Coronary artery (tissue), 2 donors: ENCODE data around the gene MARF1.
"Not testable (repeated sequence)": the region's sequence is repeated elsewhere in the genome, so short reads cannot be mapped to it uniquely, and the experiment has no call there.

Experiments used
- DNase-seq: peaks from one replicate; pipeline ENCODE4 v3.0.0-alpha.2; 2017; ENCODE audit warnings: low spot score
- H3K27ac ChIP-seq, 2 donors: fragments of 200-600 bp; sonication (generic); one replicate each; pipeline ENCODE4 v1.5.1; 2016 to 2019
- H3K4me3 ChIP-seq: fragments of 200-600 bp; sonication (generic); 2 replicates; pipeline ENCODE4 v1.5.1; 2016; ENCODE audit warnings: mild to moderate bottlenecking, moderate library complexity
- TF ChIP-seq, protein P1 (sequence below): fragments of 200-600 bp; sonication (generic); IDR thresholded peaks from one replicate; pipeline ENCODE4 v1.5.1; 2019; ENCODE audit warnings: antibody characterized with exemption

MARF1 gene

DNA sequence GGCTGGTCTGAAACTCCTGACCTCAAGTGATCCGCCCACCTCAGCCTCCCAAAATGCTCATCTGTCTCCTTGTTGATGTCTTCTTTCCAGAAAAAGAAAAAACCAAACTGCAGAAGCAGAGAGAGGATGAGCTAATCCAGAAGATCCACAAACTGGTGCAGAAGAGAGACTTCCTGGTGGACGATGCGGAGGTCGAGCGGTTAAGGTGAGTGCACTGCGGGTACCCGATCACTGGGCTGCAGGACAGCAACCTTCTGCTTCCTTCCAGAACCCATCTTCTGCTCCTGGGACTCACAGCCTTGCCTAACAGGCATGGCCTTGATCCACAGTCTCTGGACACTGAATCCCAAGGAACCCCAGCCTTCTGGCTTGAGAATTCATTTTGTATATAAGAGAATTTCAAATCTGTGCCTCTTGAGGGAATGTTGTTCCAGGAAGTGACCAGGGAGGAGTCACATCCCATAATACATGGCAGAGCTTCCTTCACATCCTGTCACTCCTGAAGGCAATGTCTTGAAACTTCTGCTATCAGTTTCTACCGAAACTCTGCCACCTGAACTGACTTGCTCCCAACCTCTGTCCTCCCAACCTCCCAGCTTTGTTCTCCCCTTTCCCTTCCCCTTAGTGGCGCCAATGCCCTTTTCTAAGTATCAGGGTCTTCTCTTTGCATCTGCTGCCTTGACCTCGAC is 61.7 kb downstream of the MARF1 start:
- Histone ChIP-seq H3K4me3 (no peak overlapping the region), H3K27ac (no peak overlapping the region)
- DNase-seq, result no peak
- TF ChIP-seq, protein P1, sequence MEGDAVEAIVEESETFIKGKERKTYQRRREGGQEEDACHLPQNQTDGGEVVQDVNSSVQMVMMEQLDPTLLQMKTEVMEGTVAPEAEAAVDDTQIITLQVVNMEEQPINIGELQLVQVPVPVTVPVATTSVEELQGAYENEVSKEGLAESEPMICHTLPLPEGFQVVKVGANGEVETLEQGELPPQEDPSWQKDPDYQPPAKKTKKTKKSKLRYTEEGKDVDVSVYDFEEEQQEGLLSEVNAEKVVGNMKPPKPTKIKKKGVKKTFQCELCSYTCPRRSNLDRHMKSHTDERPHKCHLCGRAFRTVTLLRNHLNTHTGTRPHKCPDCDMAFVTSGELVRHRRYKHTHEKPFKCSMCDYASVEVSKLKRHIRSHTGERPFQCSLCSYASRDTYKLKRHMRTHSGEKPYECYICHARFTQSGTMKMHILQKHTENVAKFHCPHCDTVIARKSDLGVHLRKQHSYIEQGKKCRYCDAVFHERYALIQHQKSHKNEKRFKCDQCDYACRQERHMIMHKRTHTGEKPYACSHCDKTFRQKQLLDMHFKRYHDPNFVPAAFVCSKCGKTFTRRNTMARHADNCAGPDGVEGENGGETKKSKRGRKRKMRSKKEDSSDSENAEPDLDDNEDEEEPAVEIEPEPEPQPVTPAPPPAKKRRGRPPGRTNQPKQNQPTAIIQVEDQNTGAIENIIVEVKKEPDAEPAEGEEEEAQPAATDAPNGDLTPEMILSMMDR, result no peak

DNA sequence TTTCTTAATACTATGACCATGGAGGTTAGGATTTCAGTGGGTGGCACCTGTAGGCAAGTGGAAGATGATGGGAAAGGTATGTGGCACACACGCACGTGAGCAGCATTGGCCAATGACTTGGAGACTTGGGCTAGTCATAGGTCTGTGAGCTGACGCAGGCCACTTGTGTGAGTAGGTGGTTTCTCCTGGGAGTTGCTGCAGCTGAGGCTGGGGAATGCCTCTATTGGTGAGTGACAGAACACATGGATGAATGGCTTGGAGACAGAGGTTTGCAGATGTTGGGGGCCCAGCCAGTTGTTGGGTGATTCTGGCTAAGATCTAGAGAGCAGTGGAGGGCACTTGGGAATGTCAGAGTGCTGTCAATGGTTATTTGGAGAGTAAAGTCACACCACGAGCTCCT is 64.1 kb downstream of the MARF1 start:
- no peak overlapping the region for H3K4me3 ChIP-seq
- no peak overlapping the region for H3K27ac ChIP-seq
- TF ChIP-seq, protein P1, result no peak
- no peak for DNase-seq

DNA sequence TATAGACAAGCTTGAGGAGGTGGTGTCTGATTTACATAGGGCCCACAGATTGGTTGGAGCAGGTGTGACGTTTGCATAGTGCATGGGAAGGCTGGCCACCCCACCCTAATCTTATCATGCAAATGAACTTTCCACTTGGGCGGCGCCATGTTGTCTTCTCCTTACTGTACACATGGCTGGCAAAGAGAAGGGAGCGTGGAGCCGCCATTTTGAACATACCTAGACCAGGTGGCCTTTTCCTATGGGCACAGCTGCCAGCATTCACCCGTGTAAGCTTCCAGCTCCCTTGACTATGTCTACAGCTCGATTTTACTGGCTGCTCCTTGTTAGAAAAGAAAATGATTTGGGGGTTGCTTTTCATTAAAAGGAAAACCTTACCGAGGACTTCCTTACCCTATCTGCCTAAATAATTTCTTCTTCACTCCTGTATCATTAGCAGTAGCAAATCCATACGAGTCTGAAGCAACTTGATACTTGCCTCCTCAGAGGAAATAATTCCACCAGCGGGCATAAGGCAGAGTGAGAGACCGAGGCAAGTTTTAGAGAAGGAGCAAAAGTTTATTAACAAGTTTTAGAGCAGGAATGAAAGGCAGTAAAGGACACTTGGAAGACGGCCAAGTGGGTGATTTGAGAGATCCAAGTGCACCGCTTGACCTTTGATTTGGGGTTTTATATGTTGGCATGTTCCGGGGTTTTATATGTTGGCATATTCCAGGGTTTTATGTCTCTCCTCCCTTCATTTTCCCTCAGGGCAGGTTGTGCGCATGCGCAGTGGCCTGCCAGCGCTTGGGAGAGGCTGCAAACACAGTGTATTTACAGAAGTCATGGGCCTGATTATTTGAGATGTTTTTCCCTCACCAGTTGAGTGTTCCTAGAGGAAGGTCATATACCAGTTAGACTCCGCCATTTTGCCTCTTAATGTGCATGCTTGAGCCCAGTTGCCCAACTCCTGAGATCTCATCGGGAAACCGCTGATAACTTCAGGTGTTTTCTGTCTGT is 65.7 kb downstream of the MARF1 start:
- TF ChIP-seq, protein P1, result no peak
- Histone ChIP-seq H3K27ac (no peak overlapping the region), H3K4me3 (no peak overlapping the region)
- DNase-seq, result no peak

DNA sequence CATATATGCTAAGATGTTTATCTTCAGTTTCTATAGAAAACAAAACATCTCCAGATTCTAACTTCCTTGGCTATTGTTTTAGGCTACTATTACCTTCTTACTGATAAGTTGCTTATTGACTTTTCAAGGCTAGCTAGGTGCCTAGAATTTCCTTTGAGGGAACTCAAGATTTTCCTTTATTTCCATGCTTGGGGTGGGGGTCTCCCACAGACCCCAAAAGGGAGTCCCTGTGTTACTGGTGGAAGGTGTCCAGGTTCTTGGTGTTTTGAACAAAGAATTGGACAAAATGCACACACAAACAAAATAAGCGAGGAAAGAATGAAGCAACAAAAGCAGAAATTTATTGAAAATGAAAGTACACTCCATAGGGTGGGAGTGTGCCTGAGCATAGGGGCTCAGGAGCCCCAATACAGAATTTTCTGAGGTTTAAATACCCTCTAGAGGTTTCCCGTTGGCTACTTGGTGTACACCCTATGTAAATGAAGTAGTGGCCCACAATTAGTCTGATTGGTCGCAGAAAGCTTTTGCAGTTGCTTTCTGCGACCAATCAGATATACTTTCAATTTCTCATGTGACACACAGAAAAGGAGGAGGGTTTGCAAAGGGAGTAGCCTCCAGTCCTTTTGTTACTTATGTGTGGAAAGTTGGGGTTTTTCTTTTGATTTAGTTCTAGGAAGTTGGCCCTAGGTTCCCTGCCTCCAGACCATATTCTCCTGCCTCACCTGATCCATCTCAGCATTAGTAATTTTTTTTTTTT is 67.5 kb downstream of the MARF1 start:
- no peak for DNase-seq
- Histone ChIP-seq H3K27ac (no peak overlapping the region), H3K4me3 (no peak overlapping the region)
- TF ChIP-seq, protein P1, result no peak

DNA sequence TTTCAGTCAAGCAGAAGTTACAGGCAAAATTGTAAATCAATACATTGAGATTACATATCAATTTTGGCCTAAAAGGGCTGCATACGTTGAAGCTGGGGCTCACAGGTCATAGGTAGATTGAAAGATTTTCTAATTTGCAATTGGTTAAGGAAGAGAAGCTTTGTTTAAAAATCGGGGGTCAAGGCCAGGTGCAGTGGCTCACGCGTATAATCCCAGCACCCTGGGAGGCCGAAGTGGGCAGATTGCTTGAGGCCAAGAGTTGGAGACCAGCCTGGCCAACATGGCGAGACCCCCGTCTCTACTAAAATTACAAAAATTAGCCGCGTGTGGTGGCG is 68.4 kb downstream of the MARF1 start:
- TF ChIP-seq, protein P1, result no peak
- Histone ChIP-seq H3K4me3 (no peak overlapping the region), H3K27ac (no peak overlapping the region)
- DNase-seq, result no peak

DNA sequence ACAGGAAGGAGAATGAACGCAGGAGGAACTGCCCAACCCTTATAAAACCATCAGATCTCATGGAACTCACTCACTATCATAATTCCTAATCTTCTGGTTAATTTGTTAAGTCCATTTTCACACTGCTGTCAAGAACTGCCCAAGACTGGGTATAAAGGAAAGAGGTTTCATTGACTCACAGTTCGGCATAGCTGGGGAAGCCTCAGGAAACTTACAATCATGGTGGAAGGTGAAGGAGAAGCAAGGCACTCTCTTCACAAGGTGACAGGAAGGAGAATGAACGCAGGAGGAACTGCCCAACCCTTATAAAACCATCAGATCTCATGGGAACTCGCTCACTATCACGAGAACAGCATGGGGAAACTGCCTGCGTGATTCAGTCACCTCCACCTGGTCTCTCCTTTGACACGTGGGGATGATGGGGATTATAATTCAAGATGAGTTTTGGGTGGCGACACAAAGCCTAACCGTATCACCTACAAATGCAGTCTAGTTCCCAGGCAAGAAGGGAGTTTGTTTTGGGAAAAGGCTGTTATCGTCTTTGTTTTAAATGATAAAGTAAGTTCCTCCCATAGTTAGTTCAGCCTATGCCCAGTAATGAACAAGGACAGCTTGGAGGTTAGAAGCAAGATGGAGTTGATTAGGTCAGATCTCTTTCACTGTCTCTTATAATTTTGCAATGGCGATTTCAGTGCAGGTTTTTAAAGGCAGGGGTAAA is 68.9 kb downstream of the MARF1 start:
- H3K27ac ChIP-seq, DNase-seq, H3K4me3 ChIP-seq: not testable (repeated sequence)
